Endothelial cell of umbilical vein (primary cell): ENCODE results near the gene CD1E. TPM values are rescaled to one million over a fixed set of nuclear protein-coding genes. Genes with fewer than 3 reads are reported as not detected.

Experiments
- BruUV-seq: library from RNA; stranded (reverse); fragments of 400-500 nt; replicated peaks from 2 replicates; lab custom pipeline; 2021; lab: Mats Ljungman, UMichigan
- CTCF ChIA-PET: fragments of 300-600, 350-600 bp; sonication (Branson Sonifier 250); formaldehyde crosslinking; loops from one replicate; lab custom pipeline; 2021; ENCODE audit warnings: antibody characterized with exemption, inconsistent platforms; lab: Charles Lee
- POLR2A ChIA-PET: fragments of 300-600, 350-600 bp; sonication (Branson Sonifier 250); formaldehyde crosslinking; loops from one replicate; lab custom pipeline; 2021; ENCODE audit warnings: antibody characterized with exemption, inconsistent platforms; lab: Charles Lee
- DNase-seq: peaks from one replicate; pipeline ENCODE4 v3.0.0-alpha.2; 2011; ENCODE audit warnings: low read depth, low spot score
- FAIRE-seq: peaks from 2 replicates; lab custom pipeline; 2011; peaks lifted over from hg19 to GRCh38; lab: Jason Lieb, UNC
- H2AFZ ChIP-seq: 2 replicates; pipeline ENCODE4 v1.6.0; 2012; ENCODE audit warnings: low read depth, low read length, control low read depth, inconsistent platforms
- H3K27ac ChIP-seq: 2 replicates; pipeline ENCODE4 v1.5.1; 2011; ENCODE audit warnings: low read depth, mild to moderate bottlenecking, control low read depth, low read length, moderate library complexity; ENCODE audit not compliant: insufficient read depth
- H3K27me3 ChIP-seq, 2 experiments: 2 replicates each; pipeline versions ENCODE4 v1.6.0 to v1.6.1; 2011; ENCODE audit warnings: low read length in 2 of 2, mixed read lengths in 1 of 2; ENCODE audit not compliant: control insufficient read depth in 2 of 2, insufficient read depth in 2 of 2
- H3K36me3 ChIP-seq, 2 experiments: 2 replicates in 1 of 2; 3 replicates in 1 of 2; pipeline ENCODE4 v1.5.1; 2011; ENCODE audit warnings: low read length in 2 of 2, mild to moderate bottlenecking in 1 of 2, moderate library complexity in 1 of 2; ENCODE audit not compliant: control insufficient read depth in 2 of 2, insufficient read depth in 2 of 2; ENCODE audit errors: extremely low read depth in 1 of 2
- H3K4me1 ChIP-seq: 3 replicates; pipeline ENCODE4 v1.5.1; 2011; ENCODE audit warnings: mild to moderate bottlenecking, low read length; ENCODE audit not compliant: control insufficient read depth, insufficient read depth; ENCODE audit errors: extremely low read depth
- H3K4me2 ChIP-seq: 2 replicates; pipeline ENCODE4 v1.6.1; 2011; ENCODE audit warnings: low read length, control low read depth, mixed read lengths; ENCODE audit not compliant: insufficient read depth
- H3K4me3 ChIP-seq, 3 experiments: fragments of 200-600 bp in 1 of 3; sonication (generic), shearing (Covaris generic) in 1 of 3; replicated peaks in 1 of 3; 2 replicates each; pipeline ENCODE4 v1.5.1; 2011 to 2016; ENCODE audit warnings: control low read depth in 3 of 3, low read length in 3 of 3, mild to moderate bottlenecking in 2 of 3, inconsistent platforms in 1 of 3, low read depth in 1 of 3, moderate library complexity in 1 of 3; ENCODE audit not compliant: insufficient read depth in 1 of 3
- H3K79me2 ChIP-seq: 2 replicates; pipeline ENCODE4 v1.6.0; 2012; ENCODE audit warnings: low read length, inconsistent platforms; ENCODE audit not compliant: control insufficient read depth, insufficient read depth
- H3K9ac ChIP-seq: replicated peaks from 2 replicates; pipeline ENCODE3; 2011; ENCODE audit warnings: low read length, control low read depth; ENCODE audit not compliant: insufficient read depth; ENCODE audit errors: extremely low read depth
- H3K9me1 ChIP-seq: replicated peaks from 3 replicates; pipeline ENCODE4 v1.6.0; 2011; ENCODE audit warnings: mild to moderate bottlenecking, low read length; ENCODE audit not compliant: control insufficient read depth, insufficient read depth; ENCODE audit errors: extremely low read depth
- H3K9me3 ChIP-seq: replicated peaks from 2 replicates; pipeline ENCODE4 v1.5.1; 2012; ENCODE audit warnings: low read length, inconsistent platforms; ENCODE audit not compliant: control insufficient read depth, insufficient read depth
- H4K20me1 ChIP-seq: replicated peaks from 2 replicates; pipeline ENCODE3; 2011; ENCODE audit warnings: mild to moderate bottlenecking, low read length; ENCODE audit not compliant: control insufficient read depth, insufficient read depth; ENCODE audit errors: extremely low read depth
- POLR2AphosphoS5 ChIP-seq: IDR thresholded peaks from 2 replicates; pipeline ENCODE4 v1.6.1; 2012; ENCODE audit warnings: low read depth, mild to moderate bottlenecking, control low read depth, low read length, moderate library complexity; ENCODE audit not compliant: insufficient read depth
- dilution Hi-C: fragments of 300-500 bp; cut with MboI; formaldehyde crosslinking; loops from one replicate; pipeline ENCODE4 v1.15.0; 2019; ENCODE audit warnings: low sequenced_read_pairs; ENCODE audit not compliant: extremely low pct_ligation_motif_present
- intact Hi-C: fragments of 100-400 bp; cut with micrococcal nuclease; formaldehyde crosslinking; loops from one replicate; pipeline ENCODE4 v1.10.0; 2022
- polyA plus RNA-seq, 4 experiments: library from polyadenylated mRNA; depleted of rRNA in 3 of 4; stranded (reverse) in 3 of 4; unstranded in 1 of 4; fragments of >200 nt; gene quantifications; 2 replicates each; pipeline versions ENCODE4 v1.2.1 to v1.2.3, GENCODE V29; 2011 to 2012; ENCODE audit warnings: missing spikeins in 1 of 4
- total RNA-seq: library from RNA; stranded (reverse); gene quantifications from 2 replicates; pipeline ENCODE4 v1.2.3, GENCODE V29; 2021

Gene CD1E
- total and polyA plus RNA-seq, 2 donors (not counting 3 experiments of a cell fraction or from before 2014, with no cell fraction given): not detected

- Histone ChIP-seq H3K4me2 (no peak overlapping the region), H3K4me3 (no peak overlapping the region), H3K27ac (no peak overlapping the region), H3K9ac (no peak overlapping the region), H3K9me1 (no peaks in the 10 kb centered on the region), H3K4me1 (no peaks in the 10 kb centered on the region), H3K9me3 (no peaks in the 10 kb centered on the region), H2AFZ (no peak overlapping the region), H3K27me3 (no peaks in the 10 kb centered on the region), H3K36me3 (no peaks in the 10 kb centered on the region), H4K20me1 (no peaks in the 10 kb centered on the region), H3K79me2 (no peaks in the 10 kb centered on the region)
- dilution Hi-C loops (no loop called here), intact Hi-C loops (no loop called here)
- no peak for TF ChIP-seq POLR2AphosphoS5
- DNase-seq: no peak
- no peak for FAIRE-seq
- BruUV-seq: no TSS peak
- ChIA-PET POLR2A (no interaction called here), CTCF (no interaction called here)
These were observed 53.4 kb downstream of the CD1E start for GRCh38 chr1:158407092-158407491.

Other genes starting within 250 kb of the CD1E start
- gene CD1D, start 173.0 kb upstream of the CD1E start, total RNA-seq: not detected in 2 replicates
- not detected in 2 replicates for gene CD1D, start 173.0 kb upstream of the CD1E start, polyA plus RNA-seq
- not detected in 2 replicates for gene CD1A, start 99.5 kb upstream of the CD1E start, total RNA-seq
- gene CD1A, start 99.5 kb upstream of the CD1E start, polyA plus RNA-seq: not detected in 2 replicates
- gene CD1C, start 64.0 kb upstream of the CD1E start, total RNA-seq: not detected in 2 replicates
- gene CD1C, start 64.0 kb upstream of the CD1E start, polyA plus RNA-seq: not detected in 2 replicates
- not detected in 2 replicates for gene CD1B, start 22.4 kb upstream of the CD1E start, total RNA-seq
- not detected in 2 replicates for gene CD1B, start 22.4 kb upstream of the CD1E start, polyA plus RNA-seq
- gene OR10T2, start 45.6 kb downstream of the CD1E start, total RNA-seq: not detected in 2 replicates
- not detected in 2 replicates for gene OR10T2, start 45.6 kb downstream of the CD1E start, polyA plus RNA-seq
- not detected in 2 replicates for gene OR10K2, start 72.3 kb downstream of the CD1E start, total RNA-seq
- not detected in 2 replicates for gene OR10K2, start 72.3 kb downstream of the CD1E start, polyA plus RNA-seq
- gene OR10K1, start 107.9 kb downstream of the CD1E start, total RNA-seq: not detected in 2 replicates
- gene OR10K1, start 107.9 kb downstream of the CD1E start, polyA plus RNA-seq: not detected in 2 replicates
- not detected in 2 replicates for gene OR10R2, start 118.3 kb downstream of the CD1E start, total RNA-seq
- gene OR10R2, start 118.3 kb downstream of the CD1E start, polyA plus RNA-seq: not detected in 2 replicates
- gene OR6Y1, start 200.5 kb downstream of the CD1E start, total RNA-seq: not detected in 2 replicates
- gene OR6Y1, start 200.5 kb downstream of the CD1E start, polyA plus RNA-seq: not detected in 2 replicates
- not detected in 2 replicates for gene OR6P1, start 216.7 kb downstream of the CD1E start, total RNA-seq
- gene OR6P1, start 216.7 kb downstream of the CD1E start, polyA plus RNA-seq: not detected in 2 replicates
- not detected in 2 replicates for gene OR10X1, start 226.0 kb downstream of the CD1E start, total RNA-seq
- not detected in 2 replicates for gene OR10X1, start 226.0 kb downstream of the CD1E start, polyA plus RNA-seq